Activated CD4-positive, alpha-beta memory T cell treated with anti-CD3 and anti-CD28 coated beads for 36 hours (primary cell): ENCODE measurements around the gene THNSL1. TPM values are rescaled to one million over a fixed set of nuclear protein-coding genes. Genes with fewer than 3 reads are reported as not detected.
"Not testable (repeated sequence)": the region's sequence is repeated elsewhere in the genome, so short reads cannot be mapped to it uniquely, and the experiment has no call there.

Experiments
- CTCF ChIA-PET: fragments of 350-600 bp; sonication (Branson Sonifier 250); formaldehyde crosslinking; loops from one replicate; lab custom pipeline; 2021; ENCODE audit warnings: antibody characterized with exemption, inconsistent platforms; lab: Charles Lee
- POLR2A ChIA-PET: fragments of 350-600 bp; sonication (Branson Sonifier 250); formaldehyde crosslinking; loops from one replicate; lab custom pipeline; 2021; ENCODE audit warnings: antibody characterized with exemption; lab: Charles Lee
- DNase-seq: peaks from one replicate; pipeline ENCODE4 v3.0.0-alpha.2; 2020
- H3K27ac Mint-ChIP-seq: one replicate; pipeline ENCODE4 v1.8.0; 2021; ENCODE audit warnings: mixed read lengths
- H3K27me3 Mint-ChIP-seq: one replicate; pipeline ENCODE4 v1.8.0; 2021; ENCODE audit warnings: mixed read lengths
- H3K36me3 Mint-ChIP-seq: one replicate; pipeline ENCODE4 v1.8.0; 2021; ENCODE audit warnings: mixed read lengths
- H3K4me1 Mint-ChIP-seq: one replicate; pipeline ENCODE4 v1.8.0; 2021; ENCODE audit warnings: low read depth, mixed read lengths
- H3K4me3 Mint-ChIP-seq: one replicate; pipeline ENCODE4 v1.8.0; 2021; ENCODE audit warnings: mild to moderate bottlenecking, mixed read lengths
- H3K9me3 Mint-ChIP-seq: one replicate; pipeline ENCODE4 v1.8.0; 2021; ENCODE audit warnings: mixed read lengths
- intact Hi-C: fragments of 100-400 bp; cut with micrococcal nuclease; formaldehyde crosslinking; loops from one replicate; pipeline ENCODE4 v1.15.1; 2023
- total RNA-seq, 2 experiments: library from RNA; stranded (reverse); gene quantifications; one replicate each; pipeline ENCODE4 v1.2.3, GENCODE V29; 2021

Gene THNSL1
- total RNA-seq, 2 experiments from 2014 or later: 6.0 to 6.2 TPM

DNA sequence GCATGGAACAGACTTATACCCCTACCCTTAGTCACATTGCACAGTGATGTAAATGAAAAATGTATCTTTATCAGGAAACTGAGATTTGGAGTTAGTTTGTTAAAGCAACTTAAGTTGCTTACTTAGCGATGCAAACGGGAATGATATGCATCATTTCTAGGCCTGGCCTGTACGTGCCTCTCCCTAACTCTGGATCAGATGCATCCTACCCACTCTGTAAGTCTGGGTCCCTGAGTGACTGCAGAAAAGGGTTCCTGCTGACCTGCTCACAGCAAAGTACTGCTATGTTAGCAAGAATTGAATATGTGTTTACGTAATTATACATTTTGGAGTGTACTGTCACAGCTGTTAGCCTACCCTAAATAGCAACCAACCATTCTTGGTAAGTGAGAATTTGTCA lies 33.3 kb upstream of the THNSL1 start:
- H3K27me3 Mint-ChIP-seq: no peaks in the 10 kb centered on the region
- no peak overlapping the region for H3K27ac Mint-ChIP-seq
- DNase-seq: no peak
- H3K9me3 Mint-ChIP-seq: no peaks in the 10 kb centered on the region
- ChIA-PET CTCF (no interaction called here), POLR2A (no interaction called here)
- peaks cover 7% of the 10 kb centered on the region for H3K4me1 Mint-ChIP-seq
- no peak overlapping the region for H3K4me3 Mint-ChIP-seq
- no peaks in the 10 kb centered on the region for H3K36me3 Mint-ChIP-seq
- intact Hi-C loops: no loop called here

DNA sequence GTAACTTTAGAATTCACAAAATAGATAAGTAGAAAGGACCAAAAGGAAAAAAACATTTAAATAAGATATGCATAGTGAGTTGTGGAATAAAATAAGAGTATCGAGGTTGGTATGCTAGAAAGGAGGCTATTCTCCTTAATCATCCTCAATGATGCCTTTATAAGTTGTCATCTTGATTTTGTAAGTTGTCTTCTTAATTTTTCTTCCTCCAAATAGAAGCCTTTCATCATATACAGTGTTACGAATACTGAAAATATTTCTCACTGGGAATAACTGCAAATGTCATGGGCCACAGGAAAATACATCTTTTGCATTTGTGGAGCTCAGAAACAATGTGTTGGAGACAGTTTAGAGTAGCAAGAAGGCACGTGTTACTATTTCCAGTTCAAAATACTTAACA lies 32.5 kb upstream of the THNSL1 start:
- Mint-ChIP-seq H3K9me3 (no peaks in the 10 kb centered on the region), H3K4me3 (no peak overlapping the region), H3K36me3 (no peaks in the 10 kb centered on the region), H3K4me1 (peaks cover 7% of the 10 kb centered on the region), H3K27ac (no peak overlapping the region), H3K27me3 (no peaks in the 10 kb centered on the region)
- DNase-seq: no peak
- intact Hi-C loops: no loop called here
- ChIA-PET CTCF (no interaction called here), POLR2A (no interaction called here)

DNA sequence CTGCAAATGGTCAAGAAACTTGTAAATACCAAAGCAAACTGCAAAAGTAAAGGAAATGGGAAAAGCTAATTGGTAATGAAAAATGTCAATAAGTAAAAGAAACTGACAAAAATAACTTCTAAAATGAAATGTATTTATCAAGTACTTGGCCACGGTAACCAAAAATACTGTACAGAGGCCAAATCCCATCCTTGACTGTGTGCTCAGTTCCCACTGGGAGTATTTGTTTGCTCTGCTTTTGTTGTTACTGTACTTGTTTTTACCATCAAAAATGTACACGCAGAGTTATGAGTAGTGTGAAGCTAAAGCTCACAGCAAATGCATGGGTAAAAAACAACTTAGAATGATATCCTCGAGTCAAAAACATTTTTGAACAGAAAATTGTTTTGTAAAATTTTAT lies 31.5 kb upstream of the THNSL1 start:
- H3K4me1 Mint-ChIP-seq: peaks cover 7% of the 10 kb centered on the region
- intact Hi-C loops: no loop called here
- CTCF ChIA-PET: no interaction called here
- POLR2A ChIA-PET: no interaction called here
- DNase-seq: no peak
- no peak overlapping the region for H3K27ac Mint-ChIP-seq
- H3K27me3 Mint-ChIP-seq: no peaks in the 10 kb centered on the region
- H3K4me3 Mint-ChIP-seq: no peak overlapping the region
- no peaks in the 10 kb centered on the region for H3K9me3 Mint-ChIP-seq
- no peaks in the 10 kb centered on the region for H3K36me3 Mint-ChIP-seq

DNA sequence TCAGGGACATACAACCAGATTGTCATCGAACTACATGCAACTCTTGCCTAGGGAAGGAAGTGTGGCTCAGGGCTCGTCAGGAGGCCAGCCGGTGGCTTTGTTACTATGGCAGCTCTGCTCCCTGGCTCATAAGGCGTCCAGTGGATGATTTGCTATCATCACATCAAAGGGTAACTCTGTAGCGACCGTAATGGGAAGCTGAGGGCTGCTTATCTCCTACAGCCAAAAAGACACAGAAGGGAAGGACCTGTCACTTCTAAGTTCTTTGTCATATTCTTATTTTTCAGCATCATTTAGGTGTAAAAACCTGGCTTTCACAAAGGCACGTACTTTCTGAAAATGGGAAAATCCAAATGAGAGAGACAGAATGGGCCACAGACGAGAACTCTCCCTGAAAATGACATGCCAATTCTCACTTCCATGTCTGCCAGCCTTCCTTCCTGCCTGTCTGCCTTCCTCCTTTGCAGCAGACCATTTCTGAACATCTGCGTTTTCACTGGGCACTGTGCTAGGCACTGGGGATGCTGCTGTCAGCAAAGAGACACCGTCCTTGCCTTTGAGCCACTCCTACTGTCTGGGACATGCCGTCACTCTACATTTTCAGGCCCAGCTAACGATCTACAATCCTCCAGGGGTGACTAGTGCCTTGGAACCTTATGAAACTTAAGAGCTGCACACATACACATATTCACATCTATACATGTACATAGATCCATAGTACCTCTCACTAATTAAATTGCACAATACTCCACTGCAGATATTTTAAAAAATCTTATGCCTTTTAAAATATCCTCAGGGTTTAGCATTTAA lies 27.4 kb upstream of the THNSL1 start:
- Mint-ChIP-seq H3K36me3 (no peaks in the 10 kb centered on the region), H3K4me3 (no peak overlapping the region), H3K27me3 (peaks cover 4% of the 10 kb centered on the region), H3K9me3 (no peaks in the 10 kb centered on the region), H3K4me1 (no peaks in the 10 kb centered on the region), H3K27ac (no peak overlapping the region)
- intact Hi-C loops: no loop called here
- ChIA-PET CTCF (interaction anchor here (0.6 to 4.5 kb wide), 5 partner anchors 168 to 371 kb away, joined by 3 to 21 read pairs (median 5); no protein-coding TSS in a partner anchor), POLR2A (no interaction called here)
- no peak for DNase-seq

DNA sequence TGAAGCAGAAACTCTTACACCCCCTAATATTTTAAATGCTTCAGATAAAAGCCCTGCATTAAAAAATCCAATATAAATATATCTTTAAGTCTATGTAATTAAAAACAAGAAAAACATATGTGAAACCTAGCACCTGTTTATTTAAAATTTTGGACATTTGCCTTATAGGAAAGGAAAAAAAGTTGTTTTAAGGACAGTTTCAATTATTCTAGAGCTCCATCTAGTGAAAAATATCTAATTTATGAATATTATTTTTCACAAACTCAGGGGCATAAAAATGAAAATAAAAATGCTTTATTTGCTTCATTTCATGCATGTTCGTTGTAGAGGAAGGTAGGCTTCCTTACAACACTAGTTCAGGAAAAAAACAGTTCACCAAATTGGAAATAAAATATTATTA lies 26.5 kb upstream of the THNSL1 start:
- Mint-ChIP-seq H3K36me3 (no peaks in the 10 kb centered on the region), H3K4me3 (no peak overlapping the region), H3K27ac (no peak overlapping the region), H3K4me1 (no peaks in the 10 kb centered on the region), H3K9me3 (no peaks in the 10 kb centered on the region), H3K27me3 (peaks cover 4% of the 10 kb centered on the region)
- intact Hi-C loops: no loop called here
- POLR2A ChIA-PET: no interaction called here
- CTCF ChIA-PET: interaction anchor here (0.6 to 4.5 kb wide), 8 partner anchors 17 to 371 kb away, joined by 3 to 21 read pairs (median 4); partner anchors contain the start of gene ARHGAP21
- DNase-seq: no peak

DNA sequence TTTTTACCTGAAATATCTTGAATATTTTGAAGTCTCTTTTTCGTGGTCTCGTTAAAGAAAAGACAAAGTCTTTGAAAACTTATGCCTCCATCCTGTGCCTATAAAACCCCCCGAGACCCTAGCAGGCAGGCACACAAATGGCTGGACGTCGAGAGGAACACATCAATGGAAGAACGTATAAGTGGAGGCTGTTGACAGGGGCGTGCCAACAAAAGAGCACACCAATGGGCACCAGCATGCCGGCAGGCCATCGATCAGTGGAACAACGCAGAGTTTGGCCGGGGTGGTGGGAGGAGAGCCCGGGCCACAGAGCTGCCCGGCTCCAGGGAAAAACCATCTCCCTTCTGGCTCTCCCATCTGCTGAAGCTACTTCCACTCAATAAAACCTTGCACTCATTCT lies 25.1 kb upstream of the THNSL1 start:
- ChIA-PET POLR2A (no interaction called here), CTCF (interaction anchor here (1.8 kb wide), 1 partner anchor 349 kb away, joined by 7 read pairs; no protein-coding TSS in a partner anchor)
- Mint-ChIP-seq H3K9me3 (no peaks in the 10 kb centered on the region), H3K4me1 (no peaks in the 10 kb centered on the region), H3K27ac (no peak overlapping the region), H3K4me3 (no peak overlapping the region), H3K36me3 (no peaks in the 10 kb centered on the region), H3K27me3 (peaks cover 4% of the 10 kb centered on the region)
- intact Hi-C loops: no loop called here
- DNase-seq: no peak

DNA sequence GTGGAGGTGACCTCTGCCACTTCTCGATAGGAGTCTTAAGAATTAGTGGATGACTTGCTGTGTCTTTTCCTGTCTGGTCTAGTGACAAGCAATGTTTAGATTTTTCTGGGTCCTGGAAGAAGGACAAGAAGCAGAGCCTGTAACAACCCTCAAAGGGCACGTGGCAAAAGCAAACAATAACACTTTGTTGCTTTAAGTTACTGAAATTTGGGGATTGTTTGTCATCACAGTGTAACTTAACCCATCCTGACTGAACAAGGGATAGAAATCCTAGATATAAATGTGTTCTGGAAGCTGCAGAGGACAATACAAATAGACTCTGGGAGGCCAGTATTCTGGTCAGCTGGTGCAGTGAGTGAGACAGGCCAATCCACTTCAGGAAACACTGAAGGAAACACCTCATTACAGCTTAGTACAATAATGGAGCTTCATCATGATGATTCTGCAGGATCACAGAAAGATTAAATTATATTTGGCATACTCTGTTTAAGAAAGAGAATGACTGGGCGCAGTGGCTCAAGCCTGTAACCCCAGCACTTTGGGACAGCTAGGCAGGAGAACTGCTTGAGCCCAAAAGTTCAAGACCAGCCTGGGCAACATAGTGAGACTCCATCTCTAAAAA lies 23.8 kb upstream of the THNSL1 start:
- intact Hi-C loops: no loop called here
- H3K27ac Mint-ChIP-seq: no peak overlapping the region
- ChIA-PET CTCF (interaction anchor here (1.8 kb wide), 1 partner anchor 350 kb away, joined by 7 read pairs; no protein-coding TSS in a partner anchor), POLR2A (no interaction called here)
- peaks cover 4% of the 10 kb centered on the region for H3K27me3 Mint-ChIP-seq
- no peaks in the 10 kb centered on the region for H3K9me3 Mint-ChIP-seq
- H3K4me3 Mint-ChIP-seq: no peak overlapping the region
- no peaks in the 10 kb centered on the region for H3K36me3 Mint-ChIP-seq
- H3K4me1 Mint-ChIP-seq: no peaks in the 10 kb centered on the region
- DNase-seq: no peak

DNA sequence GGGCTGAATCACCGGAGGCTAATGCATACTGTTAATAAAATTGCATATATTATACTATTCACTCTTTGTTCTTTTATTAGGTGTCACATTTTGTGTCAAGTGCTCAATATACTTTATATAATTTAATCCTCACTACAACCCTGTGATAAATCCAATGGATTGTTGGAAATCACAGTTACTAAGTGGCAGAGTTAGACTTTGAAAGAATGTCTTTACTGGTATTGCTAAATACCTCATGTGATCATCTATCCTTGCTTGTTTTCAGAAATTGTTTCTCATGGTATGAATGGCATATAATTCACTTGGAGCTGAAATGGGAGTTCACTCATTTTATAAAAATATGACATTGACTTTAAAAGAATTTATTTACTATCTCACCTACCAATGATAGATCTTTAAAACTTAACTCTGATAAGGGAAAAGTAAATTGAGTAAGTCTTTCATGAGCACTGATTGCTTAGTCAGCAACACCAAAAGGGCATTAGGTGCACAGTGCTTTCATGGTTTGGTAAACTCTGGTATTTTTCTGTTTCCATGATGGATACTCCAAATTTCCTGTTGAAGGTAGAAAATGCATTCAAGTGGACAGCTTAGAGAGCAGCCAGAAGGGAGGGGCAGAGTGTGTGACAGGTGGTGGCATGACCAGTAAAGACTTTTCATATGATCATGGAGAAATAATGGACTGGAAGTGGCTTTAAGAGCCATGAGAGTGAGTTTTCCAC lies 23.0 kb upstream of the THNSL1 start:
- Mint-ChIP-seq H3K36me3 (no peaks in the 10 kb centered on the region), H3K4me1 (no peaks in the 10 kb centered on the region), H3K27ac (no peak overlapping the region), H3K4me3 (no peak overlapping the region), H3K9me3 (no peaks in the 10 kb centered on the region), H3K27me3 (peaks cover 4% of the 10 kb centered on the region)
- CTCF ChIA-PET: interaction anchor here (1.8 kb wide), 1 partner anchor 351 kb away, joined by 7 read pairs; no protein-coding TSS in a partner anchor
- no peak for DNase-seq
- intact Hi-C loops: no loop called here
- POLR2A ChIA-PET: no interaction called here

DNA sequence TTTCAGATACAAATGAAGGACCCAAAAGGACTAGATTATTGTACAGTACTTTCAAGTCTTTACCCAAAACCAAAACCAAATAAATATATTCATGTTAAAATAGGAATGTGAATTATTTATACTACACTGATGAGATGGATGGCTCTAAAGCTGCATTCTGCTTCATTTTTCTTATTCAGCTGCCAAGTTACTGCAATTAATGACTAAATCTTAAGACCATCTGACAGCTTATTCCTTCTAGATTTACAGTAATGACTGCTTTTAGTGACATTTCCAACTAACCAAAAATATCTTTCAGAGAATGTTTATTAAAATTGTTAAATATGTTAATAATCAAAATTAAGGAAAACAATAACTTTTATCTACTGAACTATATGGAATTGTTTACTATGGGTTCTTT lies 21.3 kb upstream of the THNSL1 start:
- Mint-ChIP-seq H3K9me3 (peaks cover 2% of the 10 kb centered on the region), H3K4me1 (no peaks in the 10 kb centered on the region), H3K4me3 (no peak overlapping the region), H3K36me3 (no peaks in the 10 kb centered on the region), H3K27me3 (peaks cover 4% of the 10 kb centered on the region), H3K27ac (no peak overlapping the region)
- intact Hi-C loops: no loop called here
- POLR2A ChIA-PET: no interaction called here
- CTCF ChIA-PET: no interaction called here
- no peak for DNase-seq

DNA sequence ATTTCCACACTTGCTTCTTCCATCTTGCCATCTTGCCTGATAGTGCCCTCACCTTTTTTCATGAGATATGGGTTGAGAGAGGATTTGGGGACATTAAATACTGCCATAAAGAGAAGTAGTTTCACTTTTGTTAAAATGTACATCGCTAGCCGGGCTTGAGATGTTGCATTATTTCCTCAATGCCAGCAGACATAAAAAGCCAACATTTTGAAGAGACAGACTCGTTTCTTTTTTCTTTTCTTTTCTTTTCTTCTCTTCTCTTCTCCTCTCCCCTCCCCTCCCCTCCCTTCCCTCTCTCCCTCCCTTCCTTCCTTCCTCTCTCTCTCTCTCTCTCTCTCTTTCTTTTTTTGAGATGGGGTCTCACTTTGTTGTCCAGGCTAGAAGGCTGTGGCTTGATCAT lies 18.4 kb upstream of the THNSL1 start:
- no peak overlapping the region for H3K27ac Mint-ChIP-seq
- POLR2A ChIA-PET: no interaction called here
- no peak for DNase-seq

DNA sequence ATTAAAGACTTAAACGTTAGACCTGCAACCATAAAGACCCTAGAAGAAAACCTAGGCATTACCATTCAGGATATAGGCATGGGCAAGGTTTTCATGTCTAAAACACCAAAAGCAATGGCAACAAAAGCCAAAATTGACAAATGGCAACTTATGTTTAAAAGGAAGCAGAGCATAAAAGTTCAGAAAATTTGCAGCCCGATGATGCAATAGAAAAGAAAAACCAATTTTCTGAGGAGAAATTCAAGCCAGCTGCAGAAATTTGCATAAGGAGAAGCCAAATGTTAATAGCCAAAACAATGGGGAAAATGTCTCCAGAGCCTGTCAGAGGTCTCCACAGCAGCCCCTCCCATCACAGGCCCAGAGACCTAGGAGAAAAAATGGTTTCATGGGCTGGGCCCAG lies 4.8 kb upstream of the THNSL1 start:
- H3K36me3 Mint-ChIP-seq, H3K4me1 Mint-ChIP-seq, DNase-seq, intact Hi-C loops, H3K27me3 Mint-ChIP-seq, H3K27ac Mint-ChIP-seq, POLR2A ChIA-PET, H3K4me3 Mint-ChIP-seq, CTCF ChIA-PET, H3K9me3 Mint-ChIP-seq: not testable (repeated sequence)

More for the DNA sequence above, 18.4 kb upstream of the THNSL1 start:
- H3K4me3 Mint-ChIP-seq: no peak overlapping the region
- CTCF ChIA-PET: no interaction called here
- peaks cover 9% of the 10 kb centered on the region for H3K9me3 Mint-ChIP-seq
- no peaks in the 10 kb centered on the region for H3K4me1 Mint-ChIP-seq
- H3K27me3 Mint-ChIP-seq: peaks cover 4% of the 10 kb centered on the region
- intact Hi-C loops: no loop called here
- H3K36me3 Mint-ChIP-seq: no peaks in the 10 kb centered on the region

DNA sequence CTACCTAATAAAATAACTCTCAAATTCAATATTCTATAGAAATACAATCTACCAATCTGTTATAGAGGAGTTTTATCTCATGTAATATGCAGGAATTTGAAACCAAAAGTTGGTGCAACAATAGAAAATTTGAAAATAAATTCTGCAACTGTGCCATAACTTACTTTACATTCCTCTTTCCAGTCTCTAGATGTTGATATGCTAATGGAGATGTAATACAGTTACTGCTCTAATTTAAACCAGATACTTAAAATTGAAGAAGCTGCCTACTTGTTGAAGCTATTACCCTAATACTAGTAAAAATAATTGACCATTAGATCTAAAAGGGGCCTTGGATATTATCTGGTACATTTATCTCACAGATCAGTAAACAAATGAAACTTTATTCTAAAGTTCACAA lies 1.8 kb upstream of the THNSL1 start:
- DNase-seq: no peak
- Mint-ChIP-seq H3K36me3 (no peaks in the 10 kb centered on the region), H3K4me1 (peaks cover 17% of the 10 kb centered on the region), H3K9me3 (no peaks in the 10 kb centered on the region), H3K4me3 (no peak overlapping the region), H3K27ac (no peak overlapping the region), H3K27me3 (no peaks in the 10 kb centered on the region)
- POLR2A ChIA-PET: no interaction called here
- intact Hi-C loops: no loop called here
- CTCF ChIA-PET: no interaction called here
